ENCODE measurements around the gene WNT3. TPM values are rescaled to one million over a fixed set of nuclear protein-coding genes. Genes with fewer than 3 reads are reported as not detected.

The WNT3 gene
- total and polyA plus RNA-seq, 8 donors: 0.24 to 0.72 (median 0.38) TPM

GRCh38 chr17:46832331-46832821, 13.9 kb upstream of the WNT3 start:
- intact Hi-C loops (cut with DNase I): no loop called here
- TF ChIP-seq CTCF (IDR thresholded peaks at IDR 0.05): no peak
- 68 to 76% methylated on average over 11 of the region's 11 CpGs for WGBS, 2 donors
- no peak for ATAC-seq
- Histone ChIP-seq H3K36me3 (no peaks in the 10 kb centered on the region), H3K4me3 (no peak overlapping the region), H3K27ac (no peak overlapping the region), H3K4me1 (no peaks in the 10 kb centered on the region), H3K27me3 (no peaks in the 10 kb centered on the region), H3K9me3 (no peaks in the 10 kb centered on the region)
- DNase-seq: no peak
- FAIRE-seq: no peak

GRCh38 chr17:46831573-46832330, 13.3 kb upstream of the WNT3 start:
- FAIRE-seq (no peak), DNase-seq (no peak), ATAC-seq (no peak)
- H3K4me1 ChIP-seq: no peaks in the 10 kb centered on the region
- no peak overlapping the region for H3K4me3 ChIP-seq
- intact Hi-C loops (cut with DNase I): no loop called here
- no peaks in the 10 kb centered on the region for H3K36me3 ChIP-seq
- H3K27ac ChIP-seq: no peak overlapping the region
- no peak for TF ChIP-seq CTCF (IDR thresholded peaks at IDR 0.05)
- 73 to 78% methylated on average over 14 of the region's 14 CpGs for WGBS, 2 donors
- H3K9me3 ChIP-seq: no peaks in the 10 kb centered on the region
- H3K27me3 ChIP-seq: no peaks in the 10 kb centered on the region

GRCh38 chr17:46827274-46827673, 8.8 kb upstream of the WNT3 start:
- H3K4me1 ChIP-seq: no peaks in the 10 kb centered on the region
- H3K27me3 ChIP-seq: peaks cover 0 to 5% (median 0%) of the 10 kb centered on the region in 4 donors
- ATAC-seq: no peak
- DNase-seq: no peak
- no peaks in the 10 kb centered on the region for H3K36me3 ChIP-seq
- intact Hi-C loops (cut with DNase I): no loop called here
- no peaks in the 10 kb centered on the region for H3K9me3 ChIP-seq
- 88 to 89% methylated on average over 2 of the region's 2 CpGs for WGBS, 2 donors
- TF ChIP-seq CTCF (IDR thresholded peaks at IDR 0.05): no peak
- no peak overlapping the region for H3K27ac ChIP-seq
- FAIRE-seq: no peak
- no peak overlapping the region for H3K4me3 ChIP-seq

- ATAC-seq: no peak
- DNase-seq: no peak
- no peak overlapping the region for H3K27ac ChIP-seq
- no peaks in the 10 kb centered on the region for H3K36me3 ChIP-seq
- FAIRE-seq: no peak
- peaks cover 0 to 10% (median 3%) of the 10 kb centered on the region in 4 donors for H3K27me3 ChIP-seq
- H3K4me3 ChIP-seq: no peak overlapping the region
- intact Hi-C loops (cut with DNase I): no loop called here
- 50 to 57% methylated on average over 1 of the region's 1 CpG for WGBS, 2 donors
- no peak for TF ChIP-seq CTCF (IDR thresholded peaks at IDR 0.05)
- no peaks in the 10 kb centered on the region for H3K9me3 ChIP-seq
- H3K4me1 ChIP-seq: no peaks in the 10 kb centered on the region
Measured at GRCh38 chr17:46826116-46826515, 7.6 kb upstream of the WNT3 start.

- Histone ChIP-seq H3K9me3 (no peaks in the 10 kb centered on the region), H3K36me3 (no peaks in the 10 kb centered on the region), H3K27me3 (peaks cover 0 to 20% (median 4%) of the 10 kb centered on the region in 4 donors), H3K4me3 (no peak overlapping the region), H3K4me1 (peaks cover 0 to 8% (median 0%) of the 10 kb centered on the region in 3 donors), H3K27ac (no peak overlapping the region)
- FAIRE-seq (no peak), DNase-seq (no peak), ATAC-seq (no peak)
- WGBS, 2 donors: 69 to 81% methylated on average over 8 of the region's 8 CpGs
- TF ChIP-seq CTCF (IDR thresholded peaks at IDR 0.05): no peak
- intact Hi-C loops (cut with DNase I): no loop called here
Measured at GRCh38 chr17:46823657-46824056, 5.2 kb upstream of the WNT3 start.
